ENCODE data around the gene RANBP17. TPM values are rescaled to one million over a fixed set of nuclear protein-coding genes. Genes with fewer than 3 reads are reported as not detected.

Gene RANBP17
- total and polyA plus RNA-seq, 8 donors = 3.5 to 11.3 (median 7.9) TPM

GRCh38 chr5:171263181-171263580, 401.4 kb downstream of the RANBP17 start:
- FAIRE-seq (no peak), DNase-seq (no peak), ATAC-seq (no peak)
- no peaks in the 10 kb centered on the region for H3K4me1 ChIP-seq
- no peaks in the 10 kb centered on the region for H3K36me3 ChIP-seq
- no peak for TF ChIP-seq CTCF (IDR thresholded peaks at IDR 0.05)
- H3K9me3 ChIP-seq = no peaks in the 10 kb centered on the region
- no peaks in the 10 kb centered on the region for H3K27me3 ChIP-seq
- H3K27ac ChIP-seq = no peak overlapping the region
- intact Hi-C loops (cut with DNase I) = no loop called here
- H3K4me3 ChIP-seq = no peak overlapping the region

- intact Hi-C loops (cut with DNase I) = no loop called here
- 81 to 85% methylated on average over 2 of the region's 2 CpGs for WGBS, 2 donors
These were observed 403.0 kb downstream of the RANBP17 start for GRCh38 chr5:171264843-171265242.

GRCh38 chr5:171268700-171269620, 407.1 kb downstream of the RANBP17 start:
- FAIRE-seq (no peak), ATAC-seq (no peak), DNase-seq (no peak)
- intact Hi-C loops (cut with DNase I) = no loop called here
- TF ChIP-seq CTCF (IDR thresholded peaks at IDR 0.05) = no peak
- Histone ChIP-seq H3K9me3 (no peaks in the 10 kb centered on the region), H3K4me1 (no peaks in the 10 kb centered on the region), H3K36me3 (no peaks in the 10 kb centered on the region), H3K4me3 (no peak overlapping the region), H3K27me3 (no peaks in the 10 kb centered on the region), H3K27ac (no peak overlapping the region)
- 65 to 67% methylated on average over 7 of the region's 7 CpGs for WGBS, 2 donors

More at GRCh38 chr5:171264843-171265242, 403.0 kb downstream of the RANBP17 start:
- no peak for TF ChIP-seq CTCF (IDR thresholded peaks at IDR 0.05)
- Histone ChIP-seq H3K4me1 (no peaks in the 10 kb centered on the region), H3K4me3 (no peak overlapping the region), H3K27me3 (no peaks in the 10 kb centered on the region), H3K27ac (no peak overlapping the region), H3K36me3 (no peaks in the 10 kb centered on the region), H3K9me3 (no peaks in the 10 kb centered on the region)
- ATAC-seq = no peak
- DNase-seq = no peak
- no peak for FAIRE-seq

- FAIRE-seq (no peak), DNase-seq (no peak), ATAC-seq (no peak)
- 61 to 81% methylated on average over 2 of the region's 2 CpGs for WGBS, 2 donors
- no peaks in the 10 kb centered on the region for H3K27me3 ChIP-seq
- intact Hi-C loops (cut with DNase I) = no loop called here
- H3K27ac ChIP-seq = no peak overlapping the region
- no peaks in the 10 kb centered on the region for H3K9me3 ChIP-seq
- no peak overlapping the region for H3K4me3 ChIP-seq
- no peaks in the 10 kb centered on the region for H3K4me1 ChIP-seq
- no peaks in the 10 kb centered on the region for H3K36me3 ChIP-seq
- no peak for TF ChIP-seq CTCF (IDR thresholded peaks at IDR 0.05)
These were observed 407.9 kb downstream of the RANBP17 start for GRCh38 chr5:171269717-171270116.

- DNase-seq = no peak
- Histone ChIP-seq H3K4me1 (no peaks in the 10 kb centered on the region), H3K9me3 (no peaks in the 10 kb centered on the region), H3K27me3 (no peaks in the 10 kb centered on the region), H3K4me3 (no peak overlapping the region), H3K36me3 (no peaks in the 10 kb centered on the region), H3K27ac (no peak overlapping the region)
- TF ChIP-seq CTCF (IDR thresholded peaks at IDR 0.05) = no peak
- ATAC-seq = no peak
- intact Hi-C loops (cut with DNase I) = no loop called here
- no peak for FAIRE-seq
- WGBS, 2 donors = 94 to 96% methylated on average over 3 of the region's 3 CpGs
These were observed 408.3 kb downstream of the RANBP17 start for GRCh38 chr5:171270136-171270535.

All from pancreas (tissue), 10 donors.